H1 (cell line): ENCODE results near the gene SPR. TPM values are rescaled to one million over a fixed set of nuclear protein-coding genes. Genes with fewer than 3 reads are reported as not detected.

Experiments
- ASH2L ChIP-seq: fragments of 200-600, 300-600 bp; sonication (generic); IDR thresholded peaks from one replicate; pipeline ENCODE4 v1.7.1; 2017; ENCODE audit warnings: low read length
- SIX5 ChIP-seq: IDR thresholded peaks from 2 replicates; pipeline ENCODE4 v1.6.1; 2011; ENCODE audit warnings: mild to moderate bottlenecking, low read depth, low read length
- polyA plus RNA-seq, 7 experiments: library from polyadenylated mRNA; depleted of rRNA in 3 of 7; stranded (reverse) in 5 of 7; unstranded in 2 of 7; fragments of >200 nt in 5 of 7; fragments of 200-250 nt in 2 of 7; gene quantifications; 1 replicate in 5 of 7; 2 replicates in 1 of 7; 4 replicates in 1 of 7; pipeline versions ENCODE4 v1.2.1 to v1.2.3, GENCODE V29; 2011 to 2013; ENCODE audit warnings: missing spikeins in 2 of 7, mixed read lengths in 2 of 7
- total RNA-seq: library from RNA; stranded (reverse); fragmentation: NEBNext Ultra II Directional; extraction: Animal tissue kit (Norgen Biotek cat#: 25700); gene quantifications from 2 replicates; pipeline ENCODE4 v1.2.1, GENCODE V29; 2021

Gene SPR
- total and polyA plus RNA-seq, 2 of the 8 experiments (the other 6 are each of a cell fraction or from before 2014, with no cell fraction given), result 4.5 to 11.5 TPM

GRCh38 chr2:72859831-72860262, 27.4 kb upstream of the SPR start (continued):
- TF ChIP-seq SIX5, result no peak
- TF ChIP-seq ASH2L, result no peak
